Naive thymus-derived CD4-positive, alpha-beta T cell (primary cell): ENCODE data around the gene NDUFS8. TPM values are rescaled to one million over a fixed set of nuclear protein-coding genes. Genes with fewer than 3 reads are reported as not detected.

Source experiments
- ATAC-seq: fragments of 150-1000 bp; cut with Tn5 transposase; 2 replicates; pipeline ENCODE4 v1.10.0; 2021; ENCODE audit warnings: mild to moderate bottlenecking, moderate library complexity
- CTCF ChIA-PET: fragments of 350-600 bp; sonication (Branson Sonifier 250); formaldehyde crosslinking; loops from one replicate; lab custom pipeline; 2021; ENCODE audit warnings: antibody characterized with exemption; lab: Charles Lee
- POLR2A ChIA-PET: fragments of 350-600 bp; sonication (Branson Sonifier 250); formaldehyde crosslinking; loops from one replicate; lab custom pipeline; 2021; ENCODE audit warnings: antibody characterized with exemption, inconsistent platforms; lab: Charles Lee
- DNase-seq, 9 donors: peaks; one replicate each; pipeline versions ENCODE4 v3.0.0 to v3.0.0-alpha.2; 2020 to 2022; ENCODE audit warnings: mixed read lengths in 1 of 9
- H3K27ac ChIP-seq: one replicate; pipeline ENCODE4 v1.7.0; 2013; ENCODE audit warnings: mild to moderate bottlenecking, low read depth, low read length, moderate library complexity
- H3K27me3 ChIP-seq, 2 donors: one replicate each; pipeline ENCODE4 v1.7.0; 2013; ENCODE audit warnings: low read length in 2 of 2, mild to moderate bottlenecking in 2 of 2, moderate library complexity in 2 of 2; ENCODE audit not compliant: control insufficient read depth in 2 of 2, insufficient read depth in 2 of 2
- H3K36me3 ChIP-seq, 3 experiments: 1 replicate in 2 of 3; 2 replicates in 1 of 3; pipeline ENCODE4 v1.7.0; 2013; ENCODE audit warnings: low read length in 3 of 3, mild to moderate bottlenecking in 3 of 3, moderate library complexity in 1 of 3; ENCODE audit not compliant: insufficient read depth in 3 of 3, control insufficient read depth in 2 of 3
- H3K4me1 ChIP-seq, 2 donors: one replicate each; pipeline ENCODE4 v1.7.0; 2013; ENCODE audit warnings: low read length in 2 of 2, mild to moderate bottlenecking in 2 of 2, moderate library complexity in 1 of 2; ENCODE audit not compliant: control insufficient read depth in 2 of 2, insufficient read depth in 2 of 2
- H3K4me3 ChIP-seq: 2 replicates; pipeline ENCODE4 v1.7.0; 2013; ENCODE audit warnings: mild to moderate bottlenecking, low read length
- H3K9me3 ChIP-seq, 3 experiments: 1 replicate in 2 of 3; 2 replicates in 1 of 3; pipeline ENCODE4 v1.7.0; 2013; ENCODE audit warnings: low read length in 3 of 3; ENCODE audit not compliant: control insufficient read depth in 2 of 3
- H3K27ac Mint-ChIP-seq, 9 donors: one replicate each; pipeline ENCODE4 v1.8.0; 2020 to 2022; ENCODE audit warnings: mixed read lengths in 9 of 9, mild to moderate bottlenecking in 8 of 9, moderate library complexity in 5 of 9, inconsistent platforms in 2 of 9
- H3K27me3 Mint-ChIP-seq, 5 donors: one replicate each; pipeline ENCODE4 v1.8.0; 2021 to 2022; ENCODE audit warnings: mixed read lengths in 5 of 5, mild to moderate bottlenecking in 1 of 5
- H3K36me3 Mint-ChIP-seq, 5 donors: one replicate each; pipeline ENCODE4 v1.8.0; 2020 to 2022; ENCODE audit warnings: mixed read lengths in 5 of 5, mild to moderate bottlenecking in 3 of 5, inconsistent platforms in 1 of 5
- H3K4me1 Mint-ChIP-seq, 7 donors: one replicate each; pipeline ENCODE4 v1.8.0; 2020 to 2022; ENCODE audit warnings: mixed read lengths in 7 of 7, mild to moderate bottlenecking in 3 of 7, inconsistent platforms in 1 of 7
- H3K4me3 Mint-ChIP-seq, 10 donors: one replicate each; pipeline ENCODE4 v1.8.0; 2020 to 2022; ENCODE audit warnings: mild to moderate bottlenecking in 10 of 10, mixed read lengths in 10 of 10, moderate library complexity in 6 of 10, inconsistent platforms in 2 of 10
- H3K9me3 Mint-ChIP-seq, 11 donors: one replicate each; pipeline ENCODE4 v1.8.0; 2020 to 2022; ENCODE audit warnings: mixed read lengths in 11 of 11, mild to moderate bottlenecking in 4 of 11, inconsistent platforms in 1 of 11, moderate library complexity in 1 of 11
- intact Hi-C, 2 donors: fragments of 100-400 bp; cut with micrococcal nuclease; formaldehyde crosslinking; loops; one replicate each; pipeline ENCODE4 v1.15.1; 2023
- polyA plus RNA-seq, 2 donors: library from polyadenylated mRNA; unstranded; fragments of 300-500 nt; fragmentation: Illumina TruSeq; gene quantifications; one replicate each; pipeline ENCODE4 v1.2.3, GENCODE V29; 2021
- total RNA-seq, 6 experiments: library from RNA in 5 of 6; stranded (reverse) in 5 of 6; gene quantifications; 1 replicate in 5 of 6; 2 replicates in 1 of 6; pipeline ENCODE4 v1.2.3 and lab custom pipeline; 2021 to 2026

The NDUFS8 gene
- total and polyA plus RNA-seq, 7 experiments from 2014 or later: 67.1 to 197 (median 87.6) TPM

DNA sequence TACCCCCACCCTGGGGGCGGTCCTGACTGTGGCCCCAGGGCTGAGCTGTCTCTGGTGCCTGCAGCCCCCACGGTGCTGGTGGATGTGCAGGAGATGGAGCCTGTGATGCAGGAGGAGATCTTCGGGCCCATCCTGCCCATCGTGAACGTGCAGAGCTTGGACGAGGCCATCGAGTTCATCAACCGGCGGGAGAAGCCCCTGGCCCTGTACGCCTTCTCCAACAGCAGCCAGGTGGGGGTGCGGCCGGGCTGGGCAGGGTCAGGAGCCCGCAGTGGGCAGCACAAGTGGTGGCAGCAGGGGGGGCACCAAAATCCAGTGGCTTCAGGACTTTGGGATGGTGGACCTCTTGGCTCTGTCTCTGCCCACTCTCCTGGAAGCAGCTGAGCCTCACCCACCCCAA lies 8.0 kb upstream of the NDUFS8 start:
- ChIA-PET POLR2A (no interaction called here), CTCF (no interaction called here)
- Mint-ChIP-seq H3K36me3 (peaks cover 0 to 15% (median 4%) of the 10 kb centered on the region in 5 donors), H3K4me3 (no peak overlapping the region), H3K4me1 (peaks cover 0 to 7% (median 0%) of the 10 kb centered on the region in 7 donors), H3K27me3 (no peaks in the 10 kb centered on the region), H3K9me3 (peaks cover 0 to 18% (median 4%) of the 10 kb centered on the region in 11 donors), H3K27ac (no peak overlapping the region)
- no peaks in the 10 kb centered on the region for H3K36me3 ChIP-seq
- H3K4me3 ChIP-seq: no peak overlapping the region
- ATAC-seq (no peak), DNase-seq (no peak)
- H3K4me1 ChIP-seq: no peaks in the 10 kb centered on the region
- intact Hi-C loops: no loop called here
- peaks cover 0 to 8% (median 0%) of the 10 kb centered on the region in 3 experiments for H3K9me3 ChIP-seq
- H3K27ac ChIP-seq: no peak overlapping the region
- H3K27me3 ChIP-seq: no peaks in the 10 kb centered on the region

DNA sequence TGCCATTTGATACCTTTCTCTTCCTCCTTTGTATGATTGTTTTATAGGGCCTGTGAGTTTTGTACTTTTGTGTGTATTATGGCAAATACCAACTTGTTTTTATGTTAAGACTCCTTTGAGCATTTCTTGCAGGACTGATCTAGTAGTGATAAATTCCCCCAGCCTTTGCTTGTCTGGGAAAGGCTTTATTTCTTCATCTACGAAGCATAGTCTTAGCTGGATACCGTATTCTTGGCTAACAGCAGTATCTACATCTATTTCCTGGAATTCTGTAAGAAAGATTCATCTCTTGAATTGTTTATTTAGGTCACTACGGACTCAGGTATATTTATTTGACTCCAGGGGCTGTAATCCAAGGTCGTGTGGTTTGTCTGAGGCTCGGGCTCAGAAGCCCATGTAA lies 6.0 kb upstream of the NDUFS8 start:
- no peak overlapping the region for H3K27ac Mint-ChIP-seq
- Histone ChIP-seq H3K36me3 (no peaks in the 10 kb centered on the region), H3K4me1 (no peaks in the 10 kb centered on the region), H3K27me3 (no peaks in the 10 kb centered on the region), H3K9me3 (peaks cover 0 to 8% (median 0%) of the 10 kb centered on the region in 3 experiments), H3K4me3 (no peak overlapping the region), H3K27ac (no peak overlapping the region)
- peaks cover 2 to 9% (median 2%) of the 10 kb centered on the region in 7 donors for H3K4me1 Mint-ChIP-seq
- DNase-seq (no peak), ATAC-seq (no peak)
- peaks cover 0 to 18% (median 4%) of the 10 kb centered on the region in 11 donors for H3K9me3 Mint-ChIP-seq
- ChIA-PET POLR2A (no interaction called here), CTCF (no interaction called here)
- no peak overlapping the region for H3K4me3 Mint-ChIP-seq
- intact Hi-C loops: no loop called here
- no peaks in the 10 kb centered on the region for H3K27me3 Mint-ChIP-seq
- H3K36me3 Mint-ChIP-seq: peaks cover 0 to 15% (median 4%) of the 10 kb centered on the region in 5 donors

GRCh38 chr11:68025047-68025446 lies 5.4 kb upstream of the NDUFS8 start:
- Histone ChIP-seq H3K4me1 (no peaks in the 10 kb centered on the region), H3K27ac (no peak overlapping the region), H3K9me3 (peaks cover 0 to 8% (median 0%) of the 10 kb centered on the region in 3 experiments), H3K27me3 (no peaks in the 10 kb centered on the region), H3K36me3 (no peaks in the 10 kb centered on the region), H3K4me3 (no peak overlapping the region)
- Mint-ChIP-seq H3K4me1 (peaks cover 4 to 14% (median 5%) of the 10 kb centered on the region in 7 donors), H3K4me3 (no peak overlapping the region), H3K27ac (no peak overlapping the region), H3K27me3 (no peaks in the 10 kb centered on the region), H3K9me3 (peaks cover 0 to 18% (median 4%) of the 10 kb centered on the region in 11 donors), H3K36me3 (peaks cover 0 to 15% (median 4%) of the 10 kb centered on the region in 5 donors)
- CTCF ChIA-PET: no interaction called here
- intact Hi-C loops: no loop called here
- ATAC-seq (peak; percentile 30), DNase-seq (no peak)
- POLR2A ChIA-PET: no interaction called here

DNA sequence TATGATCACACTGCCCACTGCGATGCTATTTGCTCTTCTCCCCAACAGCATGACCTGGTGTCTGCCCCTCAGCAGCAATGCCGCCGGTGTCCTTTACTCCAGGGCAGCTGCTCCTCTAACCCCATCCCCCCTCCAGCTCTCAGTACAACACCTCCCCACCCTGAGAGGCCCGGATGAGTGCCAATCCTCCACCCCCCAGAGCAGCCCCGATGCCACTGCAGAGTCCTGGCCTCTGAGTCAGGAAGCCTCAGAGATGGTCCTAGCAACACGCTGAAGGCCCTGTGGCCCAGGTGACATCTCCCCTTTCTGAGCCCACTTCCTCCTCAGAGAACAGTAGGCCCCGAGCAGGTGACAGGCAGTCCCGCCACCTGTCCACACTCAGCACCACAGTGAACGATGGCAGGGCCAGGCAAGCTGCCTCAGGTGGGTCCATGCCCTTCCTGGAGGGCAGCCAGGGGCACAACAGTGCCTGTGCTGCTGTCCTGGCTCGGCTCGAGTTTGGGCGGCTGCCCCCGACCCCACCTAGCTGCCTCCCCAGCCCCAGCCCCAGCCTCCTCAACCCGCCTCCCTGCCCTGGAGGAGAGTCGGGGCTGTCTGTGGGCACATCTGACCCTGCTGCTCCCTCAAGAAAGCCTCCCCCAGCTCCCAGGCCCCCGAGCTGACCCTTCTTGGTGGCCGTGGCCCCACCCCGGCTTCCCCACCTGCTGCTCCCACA lies 3.9 kb upstream of the NDUFS8 start:
- H3K9me3 ChIP-seq: peaks cover 0 to 8% (median 0%) of the 10 kb centered on the region in 3 experiments
- no peak overlapping the region for H3K4me3 ChIP-seq
- ChIA-PET POLR2A (no interaction called here), CTCF (no interaction called here)
- no peak for DNase-seq
- no peak overlapping the region for H3K4me3 Mint-ChIP-seq
- peaks cover 5 to 7% of the 10 kb centered on the region in 2 donors for H3K4me1 ChIP-seq
- no peaks in the 10 kb centered on the region for H3K27me3 ChIP-seq
- peaks cover 0 to 4% (median 0%) of the 10 kb centered on the region in 3 experiments for H3K36me3 ChIP-seq
- no peaks in the 10 kb centered on the region for H3K27me3 Mint-ChIP-seq
- H3K4me1 Mint-ChIP-seq: peaks cover 8 to 26% (median 19%) of the 10 kb centered on the region in 7 donors
- ATAC-seq: no peak
- H3K36me3 Mint-ChIP-seq: peaks cover 0 to 16% (median 5%) of the 10 kb centered on the region in 5 donors
- no peak overlapping the region for H3K27ac Mint-ChIP-seq
- no peak overlapping the region for H3K27ac ChIP-seq
- H3K9me3 Mint-ChIP-seq: peaks cover 0 to 18% (median 4%) of the 10 kb centered on the region in 11 donors
- intact Hi-C loops: no loop called here

DNA sequence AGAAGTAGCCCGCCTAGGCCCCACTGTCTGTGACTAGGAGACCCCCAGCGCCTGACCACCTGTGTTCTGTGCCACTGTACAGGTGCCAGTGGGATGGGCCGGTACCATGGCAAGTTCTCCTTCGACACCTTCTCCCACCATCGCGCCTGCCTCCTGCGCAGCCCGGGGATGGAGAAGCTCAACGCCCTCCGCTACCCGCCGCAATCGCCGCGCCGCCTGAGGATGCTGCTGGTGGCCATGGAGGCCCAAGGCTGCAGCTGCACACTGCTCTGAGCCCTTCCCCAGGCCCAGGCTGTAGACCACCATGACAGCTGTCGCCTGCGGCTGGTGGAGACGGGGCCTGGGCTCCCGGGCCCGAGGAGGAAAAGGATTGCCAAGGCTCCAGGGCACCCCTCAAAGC lies 2.8 kb upstream of the NDUFS8 start:
- H3K27ac Mint-ChIP-seq: no peak overlapping the region

DNA sequence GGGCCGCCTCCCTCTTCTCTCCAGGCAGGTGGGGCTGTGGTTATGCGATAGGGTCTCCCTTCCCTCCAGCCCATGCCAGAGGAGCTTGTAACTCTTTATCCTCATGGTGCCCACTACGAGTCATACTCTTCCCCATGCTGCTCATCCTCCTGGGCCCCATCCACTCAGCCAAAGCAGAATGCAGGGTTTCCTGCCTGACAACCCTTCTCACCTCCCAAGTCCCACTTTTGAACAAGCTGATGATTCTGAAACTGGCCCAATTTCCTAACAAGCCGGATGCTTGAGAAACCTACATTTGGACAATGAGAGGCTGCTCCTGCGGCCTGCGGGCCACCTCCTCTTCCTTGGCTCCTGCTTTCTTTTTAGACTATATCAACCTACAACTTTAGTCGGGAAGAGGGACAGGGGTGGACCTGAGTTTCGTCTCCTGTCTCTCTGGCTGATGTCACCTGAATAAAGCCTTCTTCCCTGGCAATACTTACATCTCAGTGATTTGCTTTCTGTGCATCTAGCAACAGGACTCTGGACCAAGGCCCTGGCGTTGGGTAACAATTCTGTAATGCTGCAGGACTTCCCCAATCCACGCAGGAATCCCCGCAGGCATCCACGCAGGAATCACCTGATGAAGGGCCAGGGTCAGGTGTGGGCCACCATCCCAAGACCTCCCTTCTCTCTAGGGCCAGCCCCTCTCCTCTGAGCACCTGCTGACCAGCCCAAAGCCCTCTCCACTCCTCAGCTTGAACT lies 1.5 kb upstream of the NDUFS8 start:
- H3K4me1 ChIP-seq: peaks cover 11 to 13% of the 10 kb centered on the region in 2 donors
- ChIA-PET CTCF (interaction anchor here (0.6 kb wide), 2 partner anchors 38 to 95 kb away, joined by 3 to 4 read pairs; no protein-coding TSS in a partner anchor), POLR2A (no interaction called here)
- peaks cover 0 to 20% (median 0%) of the 10 kb centered on the region in 3 experiments for H3K36me3 ChIP-seq
- H3K27ac Mint-ChIP-seq: peak overlapping the region in 4 of 9 donors; percentile 2 to 79 (median 74)
- H3K9me3 ChIP-seq: peaks cover 0 to 8% (median 0%) of the 10 kb centered on the region in 3 experiments
- H3K27me3 ChIP-seq: no peaks in the 10 kb centered on the region
- peaks cover 2 to 18% (median 9%) of the 10 kb centered on the region in 5 donors for H3K36me3 Mint-ChIP-seq
- H3K9me3 Mint-ChIP-seq: peaks cover 0 to 17% (median 4%) of the 10 kb centered on the region in 11 donors
- peaks cover 12 to 32% (median 23%) of the 10 kb centered on the region in 7 donors for H3K4me1 Mint-ChIP-seq
- intact Hi-C loops: no loop called here
- no peaks in the 10 kb centered on the region for H3K27me3 Mint-ChIP-seq
- peak overlapping the region; percentile 90 to 99 (median 96) for H3K4me3 Mint-ChIP-seq
- no peak for ATAC-seq
- no peak overlapping the region for H3K27ac ChIP-seq
- no peak for DNase-seq
- H3K4me3 ChIP-seq: no peak overlapping the region

More for the DNA sequence above, 2.8 kb upstream of the NDUFS8 start:
- peaks cover 0 to 7% (median 0%) of the 10 kb centered on the region in 3 experiments for H3K36me3 ChIP-seq
- peaks cover 12 to 32% (median 23%) of the 10 kb centered on the region in 7 donors for H3K4me1 Mint-ChIP-seq
- no peak overlapping the region for H3K27ac ChIP-seq
- intact Hi-C loops: no loop called here
- H3K4me1 ChIP-seq: peaks cover 11 to 13% of the 10 kb centered on the region in 2 donors
- no peaks in the 10 kb centered on the region for H3K27me3 ChIP-seq
- no peak overlapping the region for H3K4me3 ChIP-seq
- H3K4me3 Mint-ChIP-seq: no peak overlapping the region
- peaks cover 0 to 18% (median 4%) of the 10 kb centered on the region in 11 donors for H3K9me3 Mint-ChIP-seq
- ATAC-seq (no peak), DNase-seq (no peak)
- H3K9me3 ChIP-seq: peaks cover 0 to 8% (median 0%) of the 10 kb centered on the region in 3 experiments
- CTCF ChIA-PET: no interaction called here
- peaks cover 0 to 19% (median 8%) of the 10 kb centered on the region in 5 donors for H3K36me3 Mint-ChIP-seq
- POLR2A ChIA-PET: no interaction called here
- no peaks in the 10 kb centered on the region for H3K27me3 Mint-ChIP-seq
